WTC11 (cell line): ENCODE results near the gene GORAB. TPM values are rescaled to one million over a fixed set of nuclear protein-coding genes. Genes with fewer than 3 reads are reported as not detected.
A peak's percentile ranks its signal among the peaks of the same experiment; 100 is the strongest.

Experiments used
- ATAC-seq: fragments of 200-7000 bp; cut with Tn5 transposase; 2 replicates; pipeline ENCODE4 v1.10.0; 2021; ENCODE audit warnings: mild to moderate bottlenecking, moderate library complexity
- CTCF ChIA-PET: fragments of 300-600 bp; sonication (Branson Sonifier 250); formaldehyde crosslinking; loops from one replicate; lab custom pipeline; 2021; ENCODE audit warnings: antibody characterized with exemption; lab: Charles Lee
- POLR2A ChIA-PET: fragments of 350-600 bp; sonication (Branson Sonifier 250); formaldehyde crosslinking; loops from one replicate; lab custom pipeline; 2021; ENCODE audit warnings: antibody characterized with exemption; lab: Charles Lee
- DNase-seq: peaks from one replicate; pipeline ENCODE4 v3.0.0; 2021; ENCODE audit warnings: low spot score
- H3K27ac Mint-ChIP-seq: 2 replicates; pipeline ENCODE4 v1.8.0; 2021; ENCODE audit warnings: mixed read lengths
- H3K27me3 Mint-ChIP-seq: 2 replicates; pipeline ENCODE4 v1.8.0; 2021; ENCODE audit warnings: low read depth, mild to moderate bottlenecking, moderate library complexity, mixed read lengths
- H3K36me3 Mint-ChIP-seq: 2 replicates; pipeline ENCODE4 v1.8.0; 2021; ENCODE audit warnings: mixed read lengths
- H3K4me1 Mint-ChIP-seq: 2 replicates; pipeline ENCODE4 v1.8.0; 2022; ENCODE audit warnings: mixed read lengths
- H3K4me3 Mint-ChIP-seq: 2 replicates; pipeline ENCODE4 v1.8.0; 2021; ENCODE audit warnings: mild to moderate bottlenecking, moderate library complexity, mixed read lengths
- H3K9me3 Mint-ChIP-seq: 2 replicates; pipeline ENCODE4 v1.8.0; 2021; ENCODE audit warnings: mixed read lengths
- CREM ChIP-seq: sonication (generic); formaldehyde crosslinking; IDR thresholded peaks from 2 replicates; pipeline ENCODE4 v1.8.1; 2022; ENCODE audit warnings: mild to moderate bottlenecking, missing genetic modification reagents, moderate library complexity
- FOXJ3 ChIP-seq: sonication (generic); formaldehyde crosslinking; IDR thresholded peaks from 2 replicates; pipeline ENCODE4 v1.9.0; 2021; ENCODE audit warnings: missing genetic modification reagents, mild to moderate bottlenecking, borderline replicate concordance
- FOXK1 ChIP-seq: sonication (generic); formaldehyde crosslinking; IDR thresholded peaks from 2 replicates; pipeline ENCODE4 v1.8.0; 2022; ENCODE audit warnings: mild to moderate bottlenecking, moderate library complexity, missing genetic modification reagents
- GRHL2 ChIP-seq: fragments of 250-450 bp; sonication (Bioruptor Pico); IDR thresholded peaks from 2 replicates; pipeline ENCODE4 v1.8.0; 2022; ENCODE audit warnings: mild to moderate bottlenecking, moderate library complexity; ENCODE audit not compliant: insufficient replicate concordance, severe bottlenecking
- HMGA2 ChIP-seq: fragments of 250-450 bp; sonication (Bioruptor Pico); IDR thresholded peaks from 2 replicates; pipeline ENCODE4 v1.4.0; 2021; ENCODE audit warnings: mild to moderate bottlenecking, moderate library complexity
- KAT7 ChIP-seq: sonication (generic); formaldehyde crosslinking; IDR thresholded peaks from 2 replicates; pipeline ENCODE4 v1.8.1; 2023; ENCODE audit warnings: missing genetic modification reagents, mild to moderate bottlenecking, borderline replicate concordance
- NFYB ChIP-seq: sonication (generic); formaldehyde crosslinking; conservative IDR thresholded peaks from 2 replicates; pipeline ENCODE4 v1.8.0; 2022; ENCODE audit warnings: low read depth, missing genetic modification reagents
- RELA ChIP-seq: sonication (generic); formaldehyde crosslinking; IDR thresholded peaks from 2 replicates; pipeline ENCODE4 v1.8.1; 2022; ENCODE audit warnings: missing genetic modification reagents, mild to moderate bottlenecking, borderline replicate concordance
- SOX15 ChIP-seq: fragments of 250-450 bp; sonication (Bioruptor Pico); IDR thresholded peaks from 2 replicates; pipeline ENCODE4 v1.9.0; 2021; ENCODE audit warnings: mild to moderate bottlenecking
- TEAD4 ChIP-seq: sonication (generic); formaldehyde crosslinking; IDR thresholded peaks from 2 replicates; pipeline ENCODE4 v1.8.0; 2022; ENCODE audit warnings: mild to moderate bottlenecking, missing genetic modification reagents
- TP53 ChIP-seq: sonication (generic); formaldehyde crosslinking; IDR thresholded peaks from 2 replicates; pipeline ENCODE4 v1.8.1; 2023; ENCODE audit warnings: mild to moderate bottlenecking, missing genetic modification reagents
- ZNF232 ChIP-seq: sonication (generic); formaldehyde crosslinking; IDR thresholded peaks from 2 replicates; pipeline ENCODE4 v1.8.0; 2022; ENCODE audit warnings: mild to moderate bottlenecking, missing genetic modification reagents
- ZNF396 ChIP-seq: fragments of 250-450 bp; sonication (Bioruptor Pico); IDR thresholded peaks from 2 replicates; pipeline ENCODE4 v1.8.0; 2021; ENCODE audit warnings: mild to moderate bottlenecking, moderate library complexity, borderline replicate concordance
- ZNF416 ChIP-seq: fragments of 250-450 bp; sonication (Bioruptor Pico); IDR thresholded peaks from 2 replicates; pipeline ENCODE4 v1.9.0; 2021; ENCODE audit warnings: mild to moderate bottlenecking, inconsistent platforms
- ZNF423 ChIP-seq: fragments of 250-450 bp; sonication (Bioruptor Pico); IDR thresholded peaks from 2 replicates; pipeline ENCODE4 v2.1.2; 2022; ENCODE audit warnings: mild to moderate bottlenecking, moderate library complexity
- total RNA-seq: library from RNA; stranded (reverse); gene quantifications from 3 replicates; pipeline ENCODE4 v1.2.3, GENCODE V29; 2021
- TF ChIP-seq, protein P1 (sequence below): sonication (generic); formaldehyde crosslinking; IDR thresholded peaks from 2 replicates; pipeline ENCODE4 v1.8.1; 2023; ENCODE audit warnings: mild to moderate bottlenecking, missing genetic modification reagents
- TF ChIP-seq, protein P2 (sequence below): sonication (generic); formaldehyde crosslinking; IDR thresholded peaks from 2 replicates; pipeline ENCODE4 v1.8.0; 2022; ENCODE audit warnings: mild to moderate bottlenecking, missing genetic modification reagents
- TF ChIP-seq, protein P3 (sequence below): sonication (generic); formaldehyde crosslinking; conservative IDR thresholded peaks from 2 replicates; pipeline ENCODE4 v1.8.1; 2023; ENCODE audit warnings: mild to moderate bottlenecking, low read depth, missing genetic modification reagents, moderate library complexity
- TF ChIP-seq, protein P4 (sequence below): sonication (generic); formaldehyde crosslinking; IDR thresholded peaks from 2 replicates; pipeline ENCODE4 v1.8.1; 2022; ENCODE audit warnings: mild to moderate bottlenecking, moderate library complexity, missing genetic modification reagents
- TF ChIP-seq, protein P5 (sequence below): sonication (generic); formaldehyde crosslinking; conservative IDR thresholded peaks from 2 replicates; pipeline ENCODE4 v1.8.1; 2022; ENCODE audit warnings: mild to moderate bottlenecking, missing genetic modification reagents
- TF ChIP-seq, protein P6 (sequence below): sonication (generic); formaldehyde crosslinking; IDR thresholded peaks from 2 replicates; pipeline ENCODE4 v1.8.0; 2022; ENCODE audit warnings: mild to moderate bottlenecking, missing genetic modification reagents
- TF ChIP-seq, protein P7 (sequence below): fragments of 250-450 bp; sonication (Bioruptor Pico); IDR thresholded peaks from 2 replicates; pipeline ENCODE4 v1.9.0; 2021; ENCODE audit warnings: moderate library complexity, mild to moderate bottlenecking, inconsistent platforms, borderline replicate concordance
- TF ChIP-seq, protein P8 (sequence below): sonication (generic); formaldehyde crosslinking; IDR thresholded peaks from 2 replicates; pipeline ENCODE4 v1.8.1; 2023; ENCODE audit warnings: mild to moderate bottlenecking, missing genetic modification reagents

GORAB gene
- total RNA-seq, 1 experiment from 2014 or later, result 9.1 TPM

DNA sequence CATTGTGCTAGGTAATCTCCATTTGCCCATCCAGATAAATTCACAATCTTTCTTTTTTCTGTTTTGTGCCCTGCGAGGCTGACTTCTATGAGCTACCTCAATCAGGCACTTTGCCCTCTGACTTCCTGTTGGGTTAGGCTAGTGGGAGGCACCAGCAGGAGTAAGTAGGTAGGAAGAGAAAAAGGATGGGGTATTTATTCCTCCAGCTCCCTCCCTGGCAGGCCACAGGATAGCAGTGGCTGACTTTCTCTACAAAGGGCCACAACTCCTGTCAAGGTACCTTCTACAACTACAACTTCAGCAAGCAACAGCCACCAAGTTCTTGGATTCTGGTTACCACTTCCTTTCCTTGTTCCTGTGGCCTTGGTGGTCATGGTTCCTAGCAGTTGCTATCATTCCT, 18.8 kb upstream of the GORAB start:
- ATAC-seq, result peak; percentile 100
- peaks cover 5% of the 10 kb centered on the region; the same call in 1 of the 2 replicates for H3K4me1 Mint-ChIP-seq
- no peak overlapping the region for H3K27ac Mint-ChIP-seq
- peaks cover 8% of the 10 kb centered on the region for H3K9me3 Mint-ChIP-seq
- ChIA-PET CTCF (no interaction called here), POLR2A (no interaction called here)
- no peak overlapping the region for H3K4me3 Mint-ChIP-seq
- DNase-seq, result peak; percentile 14
- TF ChIP-seq, protein P1, sequence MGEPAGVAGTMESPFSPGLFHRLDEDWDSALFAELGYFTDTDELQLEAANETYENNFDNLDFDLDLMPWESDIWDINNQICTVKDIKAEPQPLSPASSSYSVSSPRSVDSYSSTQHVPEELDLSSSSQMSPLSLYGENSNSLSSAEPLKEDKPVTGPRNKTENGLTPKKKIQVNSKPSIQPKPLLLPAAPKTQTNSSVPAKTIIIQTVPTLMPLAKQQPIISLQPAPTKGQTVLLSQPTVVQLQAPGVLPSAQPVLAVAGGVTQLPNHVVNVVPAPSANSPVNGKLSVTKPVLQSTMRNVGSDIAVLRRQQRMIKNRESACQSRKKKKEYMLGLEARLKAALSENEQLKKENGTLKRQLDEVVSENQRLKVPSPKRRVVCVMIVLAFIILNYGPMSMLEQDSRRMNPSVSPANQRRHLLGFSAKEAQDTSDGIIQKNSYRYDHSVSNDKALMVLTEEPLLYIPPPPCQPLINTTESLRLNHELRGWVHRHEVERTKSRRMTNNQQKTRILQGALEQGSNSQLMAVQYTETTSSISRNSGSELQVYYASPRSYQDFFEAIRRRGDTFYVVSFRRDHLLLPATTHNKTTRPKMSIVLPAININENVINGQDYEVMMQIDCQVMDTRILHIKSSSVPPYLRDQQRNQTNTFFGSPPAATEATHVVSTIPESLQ (CRISPR knock-in tag), result no peak
- TF ChIP-seq KAT7 (CRISPR knock-in tag) (no peak), RELA (CRISPR knock-in tag) (no peak), GRHL2 (CRISPR knock-in tag) (no peak), ZNF396 (CRISPR knock-in tag) (no peak), FOXJ3 (CRISPR knock-in tag) (no peak), FOXK1 (CRISPR knock-in tag) (no peak), HMGA2 (no peak)
- TF ChIP-seq, protein P2, sequence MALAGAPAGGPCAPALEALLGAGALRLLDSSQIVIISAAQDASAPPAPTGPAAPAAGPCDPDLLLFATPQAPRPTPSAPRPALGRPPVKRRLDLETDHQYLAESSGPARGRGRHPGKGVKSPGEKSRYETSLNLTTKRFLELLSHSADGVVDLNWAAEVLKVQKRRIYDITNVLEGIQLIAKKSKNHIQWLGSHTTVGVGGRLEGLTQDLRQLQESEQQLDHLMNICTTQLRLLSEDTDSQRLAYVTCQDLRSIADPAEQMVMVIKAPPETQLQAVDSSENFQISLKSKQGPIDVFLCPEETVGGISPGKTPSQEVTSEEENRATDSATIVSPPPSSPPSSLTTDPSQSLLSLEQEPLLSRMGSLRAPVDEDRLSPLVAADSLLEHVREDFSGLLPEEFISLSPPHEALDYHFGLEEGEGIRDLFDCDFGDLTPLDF (CRISPR knock-in tag), result no peak
- TF ChIP-seq, protein P3, sequence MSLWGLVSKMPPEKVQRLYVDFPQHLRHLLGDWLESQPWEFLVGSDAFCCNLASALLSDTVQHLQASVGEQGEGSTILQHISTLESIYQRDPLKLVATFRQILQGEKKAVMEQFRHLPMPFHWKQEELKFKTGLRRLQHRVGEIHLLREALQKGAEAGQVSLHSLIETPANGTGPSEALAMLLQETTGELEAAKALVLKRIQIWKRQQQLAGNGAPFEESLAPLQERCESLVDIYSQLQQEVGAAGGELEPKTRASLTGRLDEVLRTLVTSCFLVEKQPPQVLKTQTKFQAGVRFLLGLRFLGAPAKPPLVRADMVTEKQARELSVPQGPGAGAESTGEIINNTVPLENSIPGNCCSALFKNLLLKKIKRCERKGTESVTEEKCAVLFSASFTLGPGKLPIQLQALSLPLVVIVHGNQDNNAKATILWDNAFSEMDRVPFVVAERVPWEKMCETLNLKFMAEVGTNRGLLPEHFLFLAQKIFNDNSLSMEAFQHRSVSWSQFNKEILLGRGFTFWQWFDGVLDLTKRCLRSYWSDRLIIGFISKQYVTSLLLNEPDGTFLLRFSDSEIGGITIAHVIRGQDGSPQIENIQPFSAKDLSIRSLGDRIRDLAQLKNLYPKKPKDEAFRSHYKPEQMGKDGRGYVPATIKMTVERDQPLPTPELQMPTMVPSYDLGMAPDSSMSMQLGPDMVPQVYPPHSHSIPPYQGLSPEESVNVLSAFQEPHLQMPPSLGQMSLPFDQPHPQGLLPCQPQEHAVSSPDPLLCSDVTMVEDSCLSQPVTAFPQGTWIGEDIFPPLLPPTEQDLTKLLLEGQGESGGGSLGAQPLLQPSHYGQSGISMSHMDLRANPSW (CRISPR knock-in tag), result no peak
- TF ChIP-seq, protein P4, sequence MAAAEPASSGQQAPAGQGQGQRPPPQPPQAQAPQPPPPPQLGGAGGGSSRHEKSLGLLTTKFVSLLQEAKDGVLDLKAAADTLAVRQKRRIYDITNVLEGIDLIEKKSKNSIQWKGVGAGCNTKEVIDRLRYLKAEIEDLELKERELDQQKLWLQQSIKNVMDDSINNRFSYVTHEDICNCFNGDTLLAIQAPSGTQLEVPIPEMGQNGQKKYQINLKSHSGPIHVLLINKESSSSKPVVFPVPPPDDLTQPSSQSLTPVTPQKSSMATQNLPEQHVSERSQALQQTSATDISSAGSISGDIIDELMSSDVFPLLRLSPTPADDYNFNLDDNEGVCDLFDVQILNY, result no peak
- no peaks in the 10 kb centered on the region for H3K27me3 Mint-ChIP-seq
- H3K36me3 Mint-ChIP-seq, result no peaks in the 10 kb centered on the region

DNA sequence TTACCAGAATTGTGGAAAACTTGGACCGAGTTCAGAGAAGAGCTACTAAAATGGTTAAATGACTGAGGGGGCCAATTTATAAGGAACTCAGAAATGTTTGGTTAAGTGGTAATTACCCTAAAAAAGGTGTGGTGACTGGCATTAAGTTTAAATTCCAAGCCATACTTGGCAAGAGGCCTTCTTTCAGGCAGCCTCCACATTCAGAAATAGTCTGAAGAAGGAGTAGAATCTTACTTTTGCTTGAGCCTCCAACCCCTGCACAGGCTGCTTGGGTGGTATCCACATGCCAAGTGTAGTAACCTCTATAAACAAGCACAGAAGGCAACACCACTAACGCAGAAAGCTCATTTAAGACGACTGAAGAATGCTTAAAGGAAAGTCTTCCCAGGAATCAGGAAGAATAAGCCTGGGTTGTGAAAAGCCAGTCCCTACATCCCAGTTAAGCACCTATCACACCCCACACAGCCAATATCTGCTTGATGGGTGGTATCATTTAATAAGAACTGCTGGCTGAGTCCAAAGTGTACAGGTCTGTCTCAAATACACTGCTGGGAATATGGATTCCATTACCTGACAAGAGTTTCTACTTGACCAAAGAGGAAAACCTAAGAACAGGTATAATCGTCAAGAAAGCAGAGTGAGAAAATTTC, 13.7 kb upstream of the GORAB start:
- ATAC-seq, result no peak
- Mint-ChIP-seq H3K27me3 (no peaks in the 10 kb centered on the region), H3K4me3 (no peak overlapping the region), H3K27ac (no peak overlapping the region), H3K9me3 (no peaks in the 10 kb centered on the region), H3K4me1 (0 out of 2 replicates have a peak, but pooled peaks cover 6% of the 10 kb centered on the region), H3K36me3 (no peaks in the 10 kb centered on the region)
- DNase-seq, result no peak
- CTCF ChIA-PET, result no interaction called here
- POLR2A ChIA-PET, result no interaction called here
- TF ChIP-seq, protein P1 (CRISPR knock-in tag), result no peak
- TF ChIP-seq, protein P5, sequence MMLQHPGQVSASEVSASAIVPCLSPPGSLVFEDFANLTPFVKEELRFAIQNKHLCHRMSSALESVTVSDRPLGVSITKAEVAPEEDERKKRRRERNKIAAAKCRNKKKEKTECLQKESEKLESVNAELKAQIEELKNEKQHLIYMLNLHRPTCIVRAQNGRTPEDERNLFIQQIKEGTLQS (CRISPR knock-in tag), result no peak
- TF ChIP-seq ZNF396 (CRISPR knock-in tag) (no peak), NFYB (CRISPR knock-in tag) (no peak), CREM (CRISPR knock-in tag) (no peak), ZNF416 (CRISPR knock-in tag) (no peak), ZNF232 (CRISPR knock-in tag) (no peak), ZNF423 (CRISPR knock-in tag) (no peak), SOX15 (no peak), TEAD4 (CRISPR knock-in tag) (no peak), TP53 (no peak)
- TF ChIP-seq, protein P6, sequence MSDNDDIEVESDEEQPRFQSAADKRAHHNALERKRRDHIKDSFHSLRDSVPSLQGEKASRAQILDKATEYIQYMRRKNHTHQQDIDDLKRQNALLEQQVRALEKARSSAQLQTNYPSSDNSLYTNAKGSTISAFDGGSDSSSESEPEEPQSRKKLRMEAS (CRISPR knock-in tag), result no peak
- TF ChIP-seq, protein P7, sequence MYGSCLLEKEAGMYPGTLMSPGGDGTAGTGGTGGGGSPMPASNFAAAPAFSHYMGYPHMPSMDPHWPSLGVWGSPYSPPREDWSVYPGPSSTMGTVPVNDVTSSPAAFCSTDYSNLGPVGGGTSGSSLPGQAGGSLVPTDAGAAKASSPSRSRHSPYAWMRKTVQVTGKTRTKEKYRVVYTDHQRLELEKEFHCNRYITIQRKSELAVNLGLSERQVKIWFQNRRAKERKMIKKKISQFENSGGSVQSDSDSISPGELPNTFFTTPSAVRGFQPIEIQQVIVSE, result no peak
- TF ChIP-seq, protein P8, sequence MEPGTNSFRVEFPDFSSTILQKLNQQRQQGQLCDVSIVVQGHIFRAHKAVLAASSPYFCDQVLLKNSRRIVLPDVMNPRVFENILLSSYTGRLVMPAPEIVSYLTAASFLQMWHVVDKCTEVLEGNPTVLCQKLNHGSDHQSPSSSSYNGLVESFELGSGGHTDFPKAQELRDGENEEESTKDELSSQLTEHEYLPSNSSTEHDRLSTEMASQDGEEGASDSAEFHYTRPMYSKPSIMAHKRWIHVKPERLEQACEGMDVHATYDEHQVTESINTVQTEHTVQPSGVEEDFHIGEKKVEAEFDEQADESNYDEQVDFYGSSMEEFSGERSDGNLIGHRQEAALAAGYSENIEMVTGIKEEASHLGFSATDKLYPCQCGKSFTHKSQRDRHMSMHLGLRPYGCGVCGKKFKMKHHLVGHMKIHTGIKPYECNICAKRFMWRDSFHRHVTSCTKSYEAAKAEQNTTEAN (CRISPR knock-in tag), result no peak
